ENCODE measurements around the gene BBS9. TPM values are rescaled to one million over a fixed set of nuclear protein-coding genes. Genes with fewer than 3 reads are reported as not detected.

The BBS9 gene
- total and polyA plus RNA-seq, 2 donors (not counting 1 experiment from before 2014, with no cell fraction given), result 8.4 to 45.2 TPM

GRCh38 chr7:33425929-33426678 is 296.7 kb downstream of the BBS9 start:
- Histone ChIP-seq H3K9me3 (ENCODE audit: control extremely low read depth in 1 of 3, control insufficient read depth in 2 of 3, insufficient read depth in 1 of 3, low read length in 2 of 3) (no peaks in the 10 kb centered on the region), H3K27me3 (replicated peaks in 1 of 4; ENCODE audit: control extremely low read depth in 1 of 4, control insufficient read depth in 3 of 4, insufficient read depth in 4 of 4, low read length in 3 of 4) (no peaks in the 10 kb centered on the region), H4K20me1 (ENCODE audit: control insufficient read depth, insufficient read depth, low read length, poor library complexity, severe bottlenecking) (no peaks in the 10 kb centered on the region), H3K27ac (ENCODE audit: low read length in 2 of 2) (no peak overlapping the region), H3K9ac (ENCODE audit: low read length) (no peak overlapping the region), H3K4me1 (ENCODE audit: control insufficient read depth in 2 of 2, insufficient read depth in 2 of 2, low read length in 2 of 2) (peaks cover 7 to 15% of the 10 kb centered on the region in 2 donors), H3K79me2 (ENCODE audit: control insufficient read depth, insufficient read depth, low read length) (no peaks in the 10 kb centered on the region), H3K4me3 (ENCODE audit: control extremely low read depth in 1 of 5, extremely low read depth in 1 of 5, insufficient read depth in 1 of 5, low read depth in 2 of 5, low read length in 4 of 5) (no peak overlapping the region), H3K36me3 (replicated peaks in 1 of 2; ENCODE audit: control extremely low read depth in 1 of 2, control insufficient read depth in 1 of 2, extremely low read depth in 1 of 2, insufficient read depth in 2 of 2, low read length in 1 of 2) (no peaks in the 10 kb centered on the region), H3K4me2 (replicated peaks; ENCODE audit: low read depth, low read length, poor library complexity, severe bottlenecking) (no peak overlapping the region), H2AFZ (ENCODE audit: insufficient read depth, low read depth, low read length, poor library complexity, severe bottlenecking) (no peak overlapping the region)
- ATAC-seq (ENCODE audit: low read depth), result no peak
- intact Hi-C loops (cut with micrococcal nuclease), result loop anchor here (10.0 kb wide), 1 partner anchor 469 kb away; no protein-coding TSS in a partner anchor
- Mint-ChIP-seq H3K27ac (no peak overlapping the region), H3K9me3 (ENCODE audit: insufficient read depth) (no peaks in the 10 kb centered on the region), H3K27me3 (no peaks in the 10 kb centered on the region), H3K4me1 (peaks cover 19% of the 10 kb centered on the region), H3K4me3 (no peak overlapping the region)
- ChIA-PET CTCF (interaction anchor here (0.6 to 1.4 kb wide), 3 partner anchors 15 to 483 kb away, joined by 3 read pairs; no protein-coding TSS in a partner anchor), POLR2A (no interaction called here)
- no peak for DNase-seq
- WGBS (ENCODE audit: insufficient coverage), result no CpG with 5 or more reads among the region's 5 CpGs
- no peak for TF ChIP-seq EZH2 (IDR thresholded peaks at IDR 0.05; ENCODE audit: borderline replicate concordance, insufficient read depth, low read depth, low read length, poor library complexity, severe bottlenecking)
- no peak for TF ChIP-seq CTCF (IDR thresholded peaks at IDR 0.05)

- CTCF ChIA-PET, result interaction anchor here (0.6 to 1.3 kb wide), 2 partner anchors 10 to 942 kb away, joined by 3 read pairs; no protein-coding TSS in a partner anchor
- intact Hi-C loops (cut with micrococcal nuclease), result loop anchor here (10.0 kb wide), 1 partner anchor 466 kb away; no protein-coding TSS in a partner anchor
- Histone ChIP-seq H3K79me2 (ENCODE audit: control insufficient read depth, insufficient read depth, low read length) (no peaks in the 10 kb centered on the region), H3K9ac (ENCODE audit: low read length) (no peak overlapping the region), H2AFZ (ENCODE audit: insufficient read depth, low read depth, low read length, poor library complexity, severe bottlenecking) (no peak overlapping the region), H3K4me2 (replicated peaks; ENCODE audit: low read depth, low read length, poor library complexity, severe bottlenecking) (no peak overlapping the region), H3K36me3 (replicated peaks in 1 of 2; ENCODE audit: control extremely low read depth in 1 of 2, control insufficient read depth in 1 of 2, extremely low read depth in 1 of 2, insufficient read depth in 2 of 2, low read length in 1 of 2) (no peaks in the 10 kb centered on the region), H3K27me3 (replicated peaks in 1 of 4; ENCODE audit: control extremely low read depth in 1 of 4, control insufficient read depth in 3 of 4, insufficient read depth in 4 of 4, low read length in 3 of 4) (no peaks in the 10 kb centered on the region), H3K4me3 (ENCODE audit: control extremely low read depth in 1 of 5, extremely low read depth in 1 of 5, insufficient read depth in 1 of 5, low read depth in 2 of 5, low read length in 4 of 5) (no peak overlapping the region), H3K9me3 (ENCODE audit: control extremely low read depth in 1 of 3, control insufficient read depth in 2 of 3, insufficient read depth in 1 of 3, low read length in 2 of 3) (no peaks in the 10 kb centered on the region), H3K4me1 (ENCODE audit: control insufficient read depth in 2 of 2, insufficient read depth in 2 of 2, low read length in 2 of 2) (peaks cover 0 to 8% of the 10 kb centered on the region in 2 donors), H4K20me1 (ENCODE audit: control insufficient read depth, insufficient read depth, low read length, poor library complexity, severe bottlenecking) (no peaks in the 10 kb centered on the region), H3K27ac (ENCODE audit: low read length in 2 of 2) (no peak overlapping the region)
- TF ChIP-seq CTCF (IDR thresholded peaks at IDR 0.05) (no peak), EZH2 (IDR thresholded peaks at IDR 0.05; ENCODE audit: borderline replicate concordance, insufficient read depth, low read depth, low read length, poor library complexity, severe bottlenecking) (no peak)
- no peak for DNase-seq
- POLR2A ChIA-PET, result no interaction called here
- ATAC-seq (ENCODE audit: low read depth), result no peak
- Mint-ChIP-seq H3K27me3 (no peaks in the 10 kb centered on the region), H3K4me3 (no peak overlapping the region), H3K9me3 (ENCODE audit: insufficient read depth) (no peaks in the 10 kb centered on the region), H3K4me1 (peaks cover 12% of the 10 kb centered on the region), H3K27ac (no peak overlapping the region)
Measured at GRCh38 chr7:33428415-33428814, 299.1 kb downstream of the BBS9 start.

Measured in B cell (primary cell).